HFF-Myc (cell line): ENCODE results near the gene ZNF324.
"Not testable (repeated sequence)": the region's sequence is repeated elsewhere in the genome, so short reads cannot be mapped to it uniquely, and the experiment has no call there.

Source experiments
- DNase-seq: peaks from one replicate; pipeline ENCODE4 v3.0.0-alpha.2; 2011; ENCODE audit warnings: low read depth; ENCODE audit errors: extremely low read depth
- H3K4me3 ChIP-seq: replicated peaks from 2 replicates; pipeline ENCODE4 v1.5.1; 2011; ENCODE audit warnings: low read depth, mild to moderate bottlenecking, control low read depth, low read length
- TF ChIP-seq, protein P1 (sequence below): IDR thresholded peaks from 2 replicates; pipeline ENCODE4 v1.5.1; 2012; ENCODE audit warnings: mild to moderate bottlenecking, low read depth, low read length, control low read depth; ENCODE audit errors: missing control alignments

Gene ZNF324

GRCh38 chr19:58466089-58466759, 656 bp upstream of the ZNF324 start:
- DNase-seq, result no peak
- peak overlapping the region; percentile 89 for H3K4me3 ChIP-seq
- TF ChIP-seq, protein P1, sequence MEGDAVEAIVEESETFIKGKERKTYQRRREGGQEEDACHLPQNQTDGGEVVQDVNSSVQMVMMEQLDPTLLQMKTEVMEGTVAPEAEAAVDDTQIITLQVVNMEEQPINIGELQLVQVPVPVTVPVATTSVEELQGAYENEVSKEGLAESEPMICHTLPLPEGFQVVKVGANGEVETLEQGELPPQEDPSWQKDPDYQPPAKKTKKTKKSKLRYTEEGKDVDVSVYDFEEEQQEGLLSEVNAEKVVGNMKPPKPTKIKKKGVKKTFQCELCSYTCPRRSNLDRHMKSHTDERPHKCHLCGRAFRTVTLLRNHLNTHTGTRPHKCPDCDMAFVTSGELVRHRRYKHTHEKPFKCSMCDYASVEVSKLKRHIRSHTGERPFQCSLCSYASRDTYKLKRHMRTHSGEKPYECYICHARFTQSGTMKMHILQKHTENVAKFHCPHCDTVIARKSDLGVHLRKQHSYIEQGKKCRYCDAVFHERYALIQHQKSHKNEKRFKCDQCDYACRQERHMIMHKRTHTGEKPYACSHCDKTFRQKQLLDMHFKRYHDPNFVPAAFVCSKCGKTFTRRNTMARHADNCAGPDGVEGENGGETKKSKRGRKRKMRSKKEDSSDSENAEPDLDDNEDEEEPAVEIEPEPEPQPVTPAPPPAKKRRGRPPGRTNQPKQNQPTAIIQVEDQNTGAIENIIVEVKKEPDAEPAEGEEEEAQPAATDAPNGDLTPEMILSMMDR, result no peak

DNA sequence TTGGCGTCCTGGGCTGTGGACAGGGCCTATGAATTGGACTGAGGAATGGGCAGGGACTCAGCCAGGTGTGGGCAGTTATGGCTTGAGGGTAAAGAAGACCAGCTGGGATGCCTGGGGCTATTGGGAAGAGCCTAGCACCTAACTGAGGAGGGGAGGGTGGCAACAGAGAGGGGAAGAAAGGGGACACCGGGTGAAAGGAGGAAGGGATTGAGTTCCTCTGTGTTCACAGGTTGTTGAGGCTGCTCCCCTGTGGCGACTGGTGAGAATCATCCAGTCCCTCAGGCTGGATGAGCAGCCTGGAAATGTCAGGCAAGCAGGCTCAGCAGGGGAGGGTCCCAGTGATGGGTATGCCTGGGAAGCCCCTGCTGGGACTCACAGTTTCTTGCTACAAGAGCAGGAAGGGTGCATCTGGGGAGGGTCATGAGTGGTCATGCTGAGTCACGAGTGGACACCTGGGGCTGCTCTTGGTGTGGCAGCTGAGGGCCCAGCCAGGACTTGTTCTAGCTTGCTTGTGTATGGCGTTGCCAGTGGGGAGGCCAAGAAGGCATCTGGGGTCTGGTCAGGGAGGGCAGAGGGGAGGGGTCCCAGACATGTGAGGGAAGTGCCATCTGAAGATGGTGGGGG, 1.4 kb downstream of the ZNF324 start:
- TF ChIP-seq, protein P1, result no peak
- peak overlapping the region; percentile 89 for H3K4me3 ChIP-seq
- DNase-seq, result no peak

DNA sequence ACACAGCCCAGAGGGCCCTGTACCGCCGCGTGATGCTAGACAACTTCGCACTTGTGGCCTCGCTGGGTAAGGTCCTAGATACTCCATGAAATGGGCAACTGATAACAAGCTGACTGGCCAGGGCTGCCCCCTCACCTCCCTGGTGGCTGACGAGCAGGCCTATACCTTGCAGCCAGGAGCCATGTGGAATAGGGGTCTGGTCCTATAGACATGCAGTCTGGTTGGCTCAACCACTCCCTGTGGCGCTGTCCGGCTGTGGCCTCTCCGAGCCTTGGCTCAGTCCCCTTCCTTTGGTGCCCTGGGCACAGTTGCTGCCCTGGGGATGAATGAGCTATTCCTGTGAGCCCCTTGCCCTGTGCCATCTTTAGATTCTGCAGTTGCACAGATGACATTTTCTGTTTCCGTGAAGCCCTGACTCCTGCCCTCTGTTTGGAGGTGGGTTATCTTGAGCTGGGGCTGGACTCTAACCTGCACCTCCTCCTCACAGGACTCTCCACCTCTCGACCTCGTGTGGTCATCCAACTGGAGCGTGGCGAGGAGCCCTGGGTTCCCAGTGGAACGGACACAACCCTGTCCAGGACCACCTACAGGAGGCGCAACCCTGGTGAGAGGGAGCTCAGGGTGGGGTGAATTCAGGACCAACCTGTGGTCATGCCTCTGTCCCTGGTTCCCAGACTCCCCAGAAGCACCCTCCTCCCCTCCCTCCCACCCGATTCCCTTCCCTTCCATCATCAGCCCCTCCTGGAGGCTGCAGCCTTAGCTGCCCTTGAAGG, 2.5 kb downstream of the ZNF324 start:
- TF ChIP-seq, protein P1, result no peak
- no peak overlapping the region for H3K4me3 ChIP-seq
- DNase-seq, result no peak

DNA sequence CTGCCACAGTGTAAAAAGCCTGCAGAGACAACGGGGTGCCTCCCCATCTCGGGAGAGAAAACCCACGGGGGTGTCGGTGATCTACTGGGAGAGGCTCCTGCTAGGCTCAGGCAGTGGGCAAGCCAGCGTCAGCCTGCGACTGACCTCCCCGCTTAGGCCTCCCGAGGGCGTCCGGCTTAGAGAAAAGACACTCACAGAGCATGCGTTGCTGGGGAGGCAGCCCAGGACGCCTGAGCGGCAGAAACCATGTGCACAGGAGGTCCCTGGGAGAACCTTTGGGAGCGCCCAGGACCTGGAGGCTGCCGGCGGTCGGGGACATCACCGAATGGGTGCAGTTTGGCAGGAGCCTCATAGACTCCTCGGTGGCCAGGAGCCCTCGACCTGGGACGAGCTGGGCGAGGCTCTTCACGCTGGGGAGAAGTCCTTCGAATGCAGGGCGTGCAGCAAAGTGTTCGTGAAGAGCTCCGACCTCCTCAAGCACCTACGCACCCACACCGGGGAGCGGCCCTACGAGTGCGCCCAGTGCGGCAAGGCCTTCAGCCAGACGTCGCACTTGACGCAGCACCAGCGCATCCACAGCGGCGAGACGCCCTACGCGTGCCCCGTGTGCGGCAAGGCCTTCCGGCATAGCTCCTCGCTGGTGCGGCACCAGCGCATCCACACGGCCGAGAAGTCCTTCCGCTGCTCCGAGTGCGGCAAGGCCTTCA, 4.1 kb downstream of the ZNF324 start:
- not testable (repeated sequence) for DNase-seq, H3K4me3 ChIP-seq

GRCh38 chr19:58471736-58472135, 4.9 kb downstream of the ZNF324 start:
- no peak overlapping the region for H3K4me3 ChIP-seq
- no peak for DNase-seq
- TF ChIP-seq, protein P1, result no peak

DNA sequence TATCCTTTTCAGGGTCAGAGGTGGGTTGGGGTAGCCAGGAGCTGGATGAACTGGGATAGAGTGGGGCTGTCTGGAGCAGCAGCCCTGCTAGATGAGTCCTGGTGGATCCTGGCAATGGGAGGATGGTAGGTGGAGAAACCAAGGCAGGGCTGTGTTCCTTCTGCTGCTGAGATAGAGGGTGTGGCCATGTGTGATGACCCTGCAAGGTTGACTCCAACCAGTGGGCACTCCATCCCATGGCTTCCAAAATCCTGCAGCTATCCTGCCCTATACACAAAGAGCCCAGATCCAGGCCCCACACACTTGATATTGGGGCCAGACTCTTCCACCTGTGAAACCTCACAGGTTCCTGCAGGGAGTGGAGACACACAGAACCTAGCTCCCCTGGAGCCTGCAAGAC, 6.9 kb downstream of the ZNF324 start:
- H3K4me3 ChIP-seq, result no peak overlapping the region
- no peak for DNase-seq
- TF ChIP-seq, protein P1, result no peak
